T-helper 2 cell treated with Interferon-gamma antibody and Interleukin-4, amounts not matched to agents 5 μg/mL and 100 μg/mL, for 36 hours (primary cell): ENCODE data around the gene ATP13A5.

ENCODE experiments used
- DNase-seq: peaks from one replicate; pipeline ENCODE4 v3.0.0; 2021; ENCODE audit warnings: low spot score
- H3K27ac Mint-ChIP-seq: one replicate; pipeline ENCODE4 v1.8.0; 2021; ENCODE audit warnings: mild to moderate bottlenecking, mixed read lengths
- H3K27me3 Mint-ChIP-seq: one replicate; pipeline ENCODE4 v1.8.0; 2021; ENCODE audit warnings: low read depth, mixed read lengths
- H3K36me3 Mint-ChIP-seq: one replicate; pipeline ENCODE4 v1.8.0; 2021; ENCODE audit warnings: low read depth, mixed read lengths
- H3K4me1 Mint-ChIP-seq: one replicate; pipeline ENCODE4 v1.8.0; 2021; ENCODE audit warnings: low read depth, mixed read lengths
- H3K4me3 Mint-ChIP-seq: one replicate; pipeline ENCODE4 v1.8.0; 2022; ENCODE audit warnings: mild to moderate bottlenecking, moderate library complexity, mixed read lengths
- H3K9me3 Mint-ChIP-seq: one replicate; pipeline ENCODE4 v1.8.0; 2021; ENCODE audit warnings: mixed read lengths

ATP13A5 gene

GRCh38 chr3:193262707-193263106, 115.8 kb downstream of the ATP13A5 start:
- Mint-ChIP-seq H3K27ac (no peak overlapping the region), H3K4me1 (no peaks in the 10 kb centered on the region), H3K27me3 (no peaks in the 10 kb centered on the region), H3K36me3 (no peaks in the 10 kb centered on the region), H3K4me3 (no peak overlapping the region), H3K9me3 (no peaks in the 10 kb centered on the region)
- no peak for DNase-seq

DNA sequence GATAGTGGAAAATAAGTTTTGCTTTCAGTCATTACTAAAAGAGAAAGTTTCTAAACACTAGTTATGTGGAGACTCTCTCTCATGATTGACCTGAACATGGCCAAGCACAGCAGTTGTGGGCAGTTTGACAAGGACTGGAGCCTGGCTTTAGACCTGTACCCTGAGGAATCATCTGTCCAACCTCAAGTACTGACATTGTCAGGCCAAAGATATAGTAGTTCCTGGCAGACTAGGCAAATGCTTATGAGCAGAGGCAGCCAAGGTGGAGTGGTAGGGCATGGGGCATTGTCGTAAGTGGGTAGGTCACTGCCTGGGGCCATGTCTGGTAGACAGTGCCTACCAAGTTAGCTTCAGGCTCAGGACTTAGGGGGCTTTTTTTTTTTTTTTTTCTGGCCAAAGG, 116.6 kb downstream of the ATP13A5 start:
- Mint-ChIP-seq H3K27me3 (no peaks in the 10 kb centered on the region), H3K27ac (no peak overlapping the region), H3K4me1 (no peaks in the 10 kb centered on the region), H3K36me3 (no peaks in the 10 kb centered on the region), H3K9me3 (no peaks in the 10 kb centered on the region), H3K4me3 (no peak overlapping the region)
- DNase-seq: no peak

DNA sequence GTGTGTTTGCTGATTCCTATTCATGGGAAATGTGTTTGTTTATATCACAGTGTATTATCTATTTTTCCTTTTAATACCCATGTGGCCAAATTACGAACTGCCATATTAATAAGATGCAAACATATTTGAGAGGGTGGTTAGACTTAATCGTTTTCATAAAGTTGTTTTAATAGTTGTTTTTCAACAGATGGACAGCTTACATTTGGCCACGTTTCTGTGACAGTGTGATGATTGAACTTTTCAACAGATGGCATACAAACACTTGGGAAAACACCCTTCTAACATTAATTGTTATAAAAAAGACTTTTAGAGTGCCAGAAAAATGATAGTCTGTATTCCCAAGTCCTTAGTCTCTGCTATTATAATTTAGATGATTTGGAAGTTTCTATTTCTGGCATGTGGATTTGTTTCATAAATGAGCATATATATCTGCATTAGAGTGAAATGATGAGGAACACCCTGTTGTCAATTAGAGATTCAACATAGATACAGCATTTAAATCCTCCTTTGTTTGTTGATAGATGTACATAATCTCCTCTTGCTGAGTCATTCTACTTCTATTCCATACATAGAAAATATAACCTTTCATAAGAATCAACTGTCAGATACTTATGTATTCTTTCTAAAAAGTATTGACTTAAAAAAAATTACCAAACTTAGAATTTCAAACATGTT, 124.4 kb downstream of the ATP13A5 start:
- H3K4me3 Mint-ChIP-seq: no peak overlapping the region
- no peaks in the 10 kb centered on the region for H3K27me3 Mint-ChIP-seq
- H3K4me1 Mint-ChIP-seq: no peaks in the 10 kb centered on the region
- H3K36me3 Mint-ChIP-seq: no peaks in the 10 kb centered on the region
- no peak overlapping the region for H3K27ac Mint-ChIP-seq
- DNase-seq: no peak
- peaks cover 13% of the 10 kb centered on the region for H3K9me3 Mint-ChIP-seq

DNA sequence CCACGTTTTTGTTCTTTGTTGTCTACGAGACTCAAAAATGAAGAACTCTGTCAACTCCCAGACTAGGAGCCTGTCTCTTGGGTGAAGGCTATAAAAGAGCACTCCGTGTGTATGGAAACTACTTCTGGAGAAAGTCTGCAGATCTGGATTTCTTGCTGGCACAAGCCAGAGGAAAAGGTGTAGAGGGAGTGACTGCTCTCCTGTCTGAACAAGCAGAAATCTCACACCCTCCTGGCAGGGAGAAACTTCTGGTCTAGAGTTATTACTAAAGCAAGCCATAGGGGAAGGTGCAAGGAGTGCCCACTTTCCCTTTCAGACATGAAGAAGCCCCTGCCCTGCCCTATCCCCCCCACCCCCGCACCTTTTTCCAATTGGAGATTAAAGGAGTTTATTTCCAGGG, 128.1 kb downstream of the ATP13A5 start:
- Mint-ChIP-seq H3K27me3 (no peaks in the 10 kb centered on the region), H3K9me3 (peaks cover 28% of the 10 kb centered on the region), H3K36me3 (no peaks in the 10 kb centered on the region), H3K27ac (no peak overlapping the region), H3K4me1 (no peaks in the 10 kb centered on the region), H3K4me3 (no peak overlapping the region)
- DNase-seq: no peak

DNA sequence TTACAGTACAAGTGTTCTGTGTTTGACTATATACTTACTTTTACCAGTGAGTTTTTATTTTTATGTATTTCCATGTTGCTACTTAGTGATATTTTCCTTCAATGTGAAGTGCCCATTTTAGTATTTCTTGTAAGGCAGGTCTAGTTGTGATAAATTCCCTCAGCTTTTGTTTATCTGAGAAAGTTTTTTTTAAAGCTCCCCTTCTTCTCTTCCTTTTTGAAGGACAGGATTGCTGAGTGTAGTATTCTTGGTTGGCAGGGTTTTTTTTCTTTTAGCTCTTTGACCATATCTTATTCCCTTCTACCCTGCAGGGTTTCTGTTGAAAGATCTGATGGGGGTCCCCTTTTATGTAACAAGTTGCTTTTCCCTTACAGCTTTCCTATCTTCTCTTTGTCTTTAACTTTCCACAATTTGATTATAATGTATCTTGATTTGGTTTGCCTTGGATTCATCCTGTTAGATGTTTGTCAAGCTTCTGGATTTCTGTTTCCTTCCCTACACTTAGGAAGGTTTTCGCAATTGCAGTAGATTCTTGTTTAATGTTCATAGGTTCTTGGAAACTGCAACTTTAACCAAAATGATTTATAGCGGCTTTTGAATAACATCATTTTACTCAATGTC, 129.6 kb downstream of the ATP13A5 start:
- H3K27me3 Mint-ChIP-seq: no peaks in the 10 kb centered on the region
- H3K27ac Mint-ChIP-seq: no peak overlapping the region
- H3K4me3 Mint-ChIP-seq: no peak overlapping the region
- no peak for DNase-seq
- peaks cover 28% of the 10 kb centered on the region for H3K9me3 Mint-ChIP-seq
- no peaks in the 10 kb centered on the region for H3K36me3 Mint-ChIP-seq
- H3K4me1 Mint-ChIP-seq: no peaks in the 10 kb centered on the region

DNA sequence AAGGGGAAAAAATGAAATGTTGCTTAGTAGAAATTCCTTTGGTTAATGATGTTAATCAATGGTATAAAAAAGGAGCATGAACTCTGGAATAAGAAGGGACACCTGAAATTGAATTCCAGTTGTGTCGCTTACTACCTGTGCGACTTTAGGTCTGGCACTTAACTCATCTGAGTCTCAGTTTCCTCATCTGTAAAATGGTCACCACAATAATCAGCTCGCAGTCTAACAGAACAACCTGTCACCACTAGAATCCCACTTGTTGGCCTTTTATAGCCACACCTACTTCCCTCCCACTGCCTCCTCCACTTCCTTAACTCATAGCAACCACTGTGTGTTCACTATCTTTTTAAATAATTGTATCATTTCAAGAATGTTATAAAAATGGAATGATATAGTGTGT, 135.0 kb downstream of the ATP13A5 start:
- H3K27me3 Mint-ChIP-seq: peaks cover 42% of the 10 kb centered on the region
- no peaks in the 10 kb centered on the region for H3K36me3 Mint-ChIP-seq
- no peak overlapping the region for H3K27ac Mint-ChIP-seq
- H3K4me1 Mint-ChIP-seq: no peaks in the 10 kb centered on the region
- no peak for DNase-seq
- H3K9me3 Mint-ChIP-seq: peaks cover 10% of the 10 kb centered on the region
- no peak overlapping the region for H3K4me3 Mint-ChIP-seq

GRCh38 chr3:193241716-193242115, 136.8 kb downstream of the ATP13A5 start:
- DNase-seq: no peak
- Mint-ChIP-seq H3K27ac (no peak overlapping the region), H3K27me3 (peaks cover 42% of the 10 kb centered on the region), H3K4me3 (no peak overlapping the region), H3K36me3 (no peaks in the 10 kb centered on the region), H3K9me3 (no peaks in the 10 kb centered on the region), H3K4me1 (no peaks in the 10 kb centered on the region)

GRCh38 chr3:193240850-193241706, 137.5 kb downstream of the ATP13A5 start, which contains the start of gene PLAAT1:
Gene PLAAT1, plus strand, starts transcription at chr3:193241222. Its CDS starts 14,429 bp downstream, at chr3:193255651.
- no peaks in the 10 kb centered on the region for H3K36me3 Mint-ChIP-seq
- H3K27ac Mint-ChIP-seq: no peak within 1 kb of the TSS
- H3K4me3 Mint-ChIP-seq: peak within 1 kb of the TSS; percentile 24
- no peaks in the 10 kb centered on the region for H3K9me3 Mint-ChIP-seq
- peaks cover 42% of the 10 kb centered on the region for H3K27me3 Mint-ChIP-seq
- DNase-seq: peak; percentile 10
- H3K4me1 Mint-ChIP-seq: no peaks in the 10 kb centered on the region

- H3K9me3 Mint-ChIP-seq: no peaks in the 10 kb centered on the region
- H3K27me3 Mint-ChIP-seq: peaks cover 42% of the 10 kb centered on the region
- no peaks in the 10 kb centered on the region for H3K4me1 Mint-ChIP-seq
- H3K36me3 Mint-ChIP-seq: no peaks in the 10 kb centered on the region
- DNase-seq: no peak
- no peak overlapping the region for H3K27ac Mint-ChIP-seq
- peak overlapping the region; percentile 24 for H3K4me3 Mint-ChIP-seq
Observed at GRCh38 chr3:193240436-193240849, 138.1 kb downstream of the ATP13A5 start.

- no peaks in the 10 kb centered on the region for H3K36me3 Mint-ChIP-seq
- no peak overlapping the region for H3K4me3 Mint-ChIP-seq
- peaks cover 28% of the 10 kb centered on the region for H3K27me3 Mint-ChIP-seq
- no peaks in the 10 kb centered on the region for H3K4me1 Mint-ChIP-seq
- H3K27ac Mint-ChIP-seq: no peak overlapping the region
- H3K9me3 Mint-ChIP-seq: no peaks in the 10 kb centered on the region
- DNase-seq: no peak
Observed at GRCh38 chr3:193237030-193237429, 141.5 kb downstream of the ATP13A5 start.

DNA sequence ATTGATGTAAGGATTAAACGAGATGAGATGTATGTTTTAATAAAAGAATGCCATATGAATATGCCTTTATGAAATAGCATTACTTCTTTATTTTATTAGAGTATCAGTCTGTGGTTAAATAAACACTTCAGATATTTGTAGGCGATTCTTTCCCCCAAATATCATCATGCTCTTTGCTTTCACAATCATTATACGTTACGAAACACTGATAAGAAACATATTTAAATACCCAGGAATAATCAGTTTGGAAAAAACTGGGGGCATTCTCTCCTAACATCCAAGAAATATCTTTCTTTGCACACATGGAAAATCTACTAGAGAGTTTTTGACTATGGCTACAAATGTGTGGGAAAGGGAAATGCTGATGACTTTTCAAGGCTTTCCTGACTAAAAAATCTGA, 142.0 kb downstream of the ATP13A5 start:
- H3K4me1 Mint-ChIP-seq: no peaks in the 10 kb centered on the region
- H3K9me3 Mint-ChIP-seq: no peaks in the 10 kb centered on the region
- H3K36me3 Mint-ChIP-seq: no peaks in the 10 kb centered on the region
- no peak overlapping the region for H3K4me3 Mint-ChIP-seq
- DNase-seq: no peak
- H3K27ac Mint-ChIP-seq: no peak overlapping the region
- H3K27me3 Mint-ChIP-seq: peaks cover 24% of the 10 kb centered on the region

GRCh38 chr3:193231201-193231600, 147.4 kb downstream of the ATP13A5 start:
- H3K27me3 Mint-ChIP-seq: no peaks in the 10 kb centered on the region
- H3K4me1 Mint-ChIP-seq: no peaks in the 10 kb centered on the region
- H3K27ac Mint-ChIP-seq: no peak overlapping the region
- no peak overlapping the region for H3K4me3 Mint-ChIP-seq
- no peaks in the 10 kb centered on the region for H3K36me3 Mint-ChIP-seq
- no peaks in the 10 kb centered on the region for H3K9me3 Mint-ChIP-seq
- no peak for DNase-seq

DNA sequence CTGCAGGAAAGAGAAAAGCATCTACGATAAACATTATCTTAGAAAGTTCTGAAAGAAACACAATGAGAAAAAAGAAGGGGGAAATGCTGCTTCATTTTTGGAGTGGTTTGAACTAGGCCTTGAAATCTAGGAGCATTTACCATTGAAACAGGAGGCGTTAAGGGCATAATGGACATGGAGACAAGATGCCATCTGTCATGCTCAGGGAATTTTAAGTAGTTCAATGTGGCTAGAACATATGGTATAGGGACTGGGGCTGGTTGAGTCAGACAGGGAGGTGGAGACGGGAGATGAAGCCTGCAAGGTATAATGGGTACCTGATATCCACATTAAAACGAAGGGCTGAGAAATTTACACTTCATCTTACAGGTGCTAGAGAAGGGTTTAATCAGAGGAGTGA, 147.9 kb downstream of the ATP13A5 start:
- Mint-ChIP-seq H3K4me1 (no peaks in the 10 kb centered on the region), H3K27ac (no peak overlapping the region), H3K9me3 (no peaks in the 10 kb centered on the region), H3K36me3 (no peaks in the 10 kb centered on the region), H3K27me3 (no peaks in the 10 kb centered on the region), H3K4me3 (no peak overlapping the region)
- no peak for DNase-seq

GRCh38 chr3:193229851-193230420, 148.6 kb downstream of the ATP13A5 start:
- no peak for DNase-seq
- Mint-ChIP-seq H3K27me3 (no peaks in the 10 kb centered on the region), H3K27ac (no peak overlapping the region), H3K36me3 (no peaks in the 10 kb centered on the region), H3K4me1 (no peaks in the 10 kb centered on the region), H3K9me3 (no peaks in the 10 kb centered on the region), H3K4me3 (no peak overlapping the region)
